Measurements from ENCODE around the gene VAV1.

The VAV1 gene

DNA sequence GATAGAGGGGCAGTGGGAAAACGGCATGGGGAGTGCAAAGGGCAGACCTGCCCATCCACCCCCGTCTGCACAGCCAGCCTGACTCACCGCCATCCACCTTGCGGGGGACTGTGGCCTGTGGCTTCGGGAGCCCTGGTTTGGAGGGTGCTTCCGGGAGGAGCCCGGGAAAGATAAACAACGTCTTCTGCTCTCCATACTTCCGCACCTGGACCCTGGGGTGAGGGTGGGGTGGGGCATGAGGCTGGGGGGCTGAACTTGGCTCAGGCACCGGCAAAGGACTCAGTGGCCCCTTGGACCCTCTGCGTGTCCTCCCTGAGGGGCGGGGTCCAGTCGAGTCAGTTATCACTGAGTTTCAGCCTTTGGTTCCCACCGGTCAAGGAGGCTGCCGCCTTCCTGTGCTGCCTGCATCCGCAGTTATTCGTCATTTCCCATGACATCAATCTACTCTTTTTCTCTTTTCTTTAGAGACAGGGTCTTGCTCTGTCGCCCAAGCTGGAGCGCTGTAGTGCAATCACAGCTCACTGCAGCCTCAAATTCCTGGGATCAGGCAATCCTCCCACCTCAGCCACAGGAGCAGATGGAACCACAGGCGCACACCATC, 38.3 kb upstream of the VAV1 start:
- H3K4me3 ChIP-seq (ENCODE audit: low read length), result no peak overlapping the region

GRCh38 chr19:6735181-6735911, 37.2 kb upstream of the VAV1 start:
- H3K4me3 ChIP-seq (ENCODE audit: low read length), result no peak overlapping the region

More for the DNA sequence above, 38.3 kb upstream of the VAV1 start:
- no peak for TF ChIP-seq CTCF (conservative IDR thresholded peaks at IDR 0.05; ENCODE audit: low read length)
- no peak for DNase-seq (ENCODE audit: low read depth)

GRCh38 chr19:6736169-6736916, 36.2 kb upstream of the VAV1 start:
- H3K4me3 ChIP-seq (ENCODE audit: low read length), result peak overlapping the region; percentile 64
- peak; percentile 77 for TF ChIP-seq CTCF (conservative IDR thresholded peaks at IDR 0.05; ENCODE audit: low read length)
- peak; percentile 86 for DNase-seq (ENCODE audit: low read depth)

More at GRCh38 chr19:6735181-6735911, 37.2 kb upstream of the VAV1 start:
- no peak for TF ChIP-seq CTCF (conservative IDR thresholded peaks at IDR 0.05; ENCODE audit: low read length)
- DNase-seq (ENCODE audit: low read depth), result no peak

GRCh38 chr19:6736917-6737283, 35.6 kb upstream of the VAV1 start:
- no peak for DNase-seq (ENCODE audit: low read depth)

GRCh38 chr19:6737284-6737872, 35.1 kb upstream of the VAV1 start, which contains the start of gene GPR108:
Gene GPR108, minus strand, starts transcription at chr19:6737580. Its CDS starts 4 bp downstream, at chr19:6737576.
- no peak for TF ChIP-seq CTCF (conservative IDR thresholded peaks at IDR 0.05; ENCODE audit: low read length)
- peak; percentile 100 for DNase-seq (ENCODE audit: low read depth)
- H3K4me3 ChIP-seq (ENCODE audit: low read length), result peak within 1 kb of the TSS; percentile 64

More at GRCh38 chr19:6736917-6737283, 35.6 kb upstream of the VAV1 start:
- TF ChIP-seq CTCF (conservative IDR thresholded peaks at IDR 0.05; ENCODE audit: low read length), result no peak
- peak overlapping the region; percentile 64 for H3K4me3 ChIP-seq (ENCODE audit: low read length)

GRCh38 chr19:6737873-6738786, 34.4 kb upstream of the VAV1 start:
- DNase-seq (ENCODE audit: low read depth), result peak; percentile 83
- TF ChIP-seq CTCF (conservative IDR thresholded peaks at IDR 0.05; ENCODE audit: low read length), result peak; percentile 79
- H3K4me3 ChIP-seq (ENCODE audit: low read length), result peak overlapping the region; percentile 52; the same call in 1 of the 2 replicates
